ENCODE measurements around the gene POLR3F.
"Not testable (repeated sequence)": the region's sequence is repeated elsewhere in the genome, so short reads cannot be mapped to it uniquely, and the experiment has no call there.

Gene POLR3F

DNA sequence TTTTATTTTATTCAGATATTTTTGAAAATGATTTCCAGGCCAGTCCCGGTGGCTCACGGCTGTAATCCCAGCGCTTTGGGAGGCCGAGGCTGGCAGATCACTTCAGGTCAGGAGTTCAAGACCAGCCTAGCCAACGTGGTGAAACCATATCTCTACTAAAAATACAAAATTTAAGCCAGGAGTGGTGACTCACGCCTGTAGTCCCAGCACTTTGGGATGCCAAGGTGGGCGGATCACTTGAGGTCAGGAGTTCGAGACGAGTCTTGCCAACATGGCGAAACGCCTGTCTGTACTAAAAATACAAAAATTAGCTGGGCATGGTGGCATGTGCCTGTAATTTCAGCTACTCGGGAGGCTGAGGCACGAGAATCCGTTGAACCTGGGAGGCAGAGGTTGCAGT lies 59.6 kb downstream of the POLR3F start:
- not testable (repeated sequence) for H3K4me3 ChIP-seq (ENCODE audit: low read length in 2 of 2); H3K9ac ChIP-seq (ENCODE audit: low read length in 2 of 2); H3K4me1 ChIP-seq (ENCODE audit: control insufficient read depth, insufficient read depth, low read length); H3K27ac ChIP-seq (ENCODE audit: low read length); H3K27me3 ChIP-seq (ENCODE audit: control insufficient read depth in 1 of 2, insufficient read depth in 2 of 2, low read length in 2 of 2); H3K9me3 ChIP-seq (ENCODE audit: control insufficient read depth in 2 of 2, low read length in 2 of 2)
- peaks cover 53 to 54% of the 10 kb centered on the region in 2 donors for H3K36me3 ChIP-seq (ENCODE audit: control insufficient read depth in 2 of 2, insufficient read depth in 2 of 2, low read length in 2 of 2)

DNA sequence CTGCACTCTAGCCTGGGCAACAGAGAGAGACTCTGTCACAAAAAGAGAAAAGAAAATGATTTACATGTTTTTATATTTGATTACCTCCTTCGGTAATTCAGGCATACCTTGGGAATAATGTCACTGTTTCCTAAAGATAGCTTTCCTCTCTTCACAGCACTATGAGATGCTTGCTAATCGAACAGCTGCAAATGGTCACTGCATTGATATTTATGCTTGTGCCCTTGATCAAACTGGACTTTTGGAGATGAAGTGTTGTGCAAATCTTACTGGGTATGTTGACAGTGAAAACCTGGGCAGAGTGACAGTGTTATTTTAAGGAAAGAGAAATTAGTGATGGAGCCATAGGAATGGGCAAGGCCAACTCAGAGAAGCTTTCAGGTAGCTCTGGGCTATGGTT lies 60.1 kb downstream of the POLR3F start:
- Histone ChIP-seq H3K27ac (ENCODE audit: low read length) (no peak overlapping the region), H3K27me3 (ENCODE audit: control insufficient read depth in 1 of 2, insufficient read depth in 2 of 2, low read length in 2 of 2) (no peaks in the 10 kb centered on the region), H3K4me3 (ENCODE audit: low read length in 2 of 2) (no peak overlapping the region), H3K4me1 (ENCODE audit: control insufficient read depth, insufficient read depth, low read length) (no peaks in the 10 kb centered on the region), H3K9ac (ENCODE audit: low read length in 2 of 2) (no peak overlapping the region), H3K9me3 (ENCODE audit: control insufficient read depth in 2 of 2, low read length in 2 of 2) (no peaks in the 10 kb centered on the region), H3K36me3 (ENCODE audit: control insufficient read depth in 2 of 2, insufficient read depth in 2 of 2, low read length in 2 of 2) (peaks cover 55 to 56% of the 10 kb centered on the region in 2 donors)

DNA sequence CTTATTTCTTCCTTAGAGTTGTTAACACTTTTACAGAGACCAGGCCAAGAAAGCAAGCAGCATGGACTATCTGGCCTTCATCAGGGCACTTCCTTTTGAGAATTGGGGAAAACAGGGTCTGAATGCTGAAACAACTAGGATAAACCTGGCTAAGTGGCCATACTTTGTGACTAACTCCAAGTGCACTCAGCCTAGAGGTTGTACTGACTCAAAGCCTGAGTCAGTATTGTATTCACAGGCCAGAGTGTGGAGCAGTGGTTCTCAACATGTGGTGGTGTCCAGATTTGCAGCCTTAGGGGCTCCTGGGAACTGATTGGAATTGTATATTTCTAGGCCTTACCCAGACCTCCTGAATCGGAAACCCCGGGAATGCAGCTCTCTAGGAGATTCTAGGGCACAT lies 60.6 kb downstream of the POLR3F start:
- no peaks in the 10 kb centered on the region for H3K4me1 ChIP-seq (ENCODE audit: control insufficient read depth, insufficient read depth, low read length)
- H3K27me3 ChIP-seq (ENCODE audit: control insufficient read depth in 1 of 2, insufficient read depth in 2 of 2, low read length in 2 of 2) = no peaks in the 10 kb centered on the region
- H3K36me3 ChIP-seq (ENCODE audit: control insufficient read depth in 2 of 2, insufficient read depth in 2 of 2, low read length in 2 of 2) = peaks cover 60 to 61% of the 10 kb centered on the region in 2 donors
- no peaks in the 10 kb centered on the region for H3K9me3 ChIP-seq (ENCODE audit: control insufficient read depth in 2 of 2, low read length in 2 of 2)
- no peak overlapping the region for H3K27ac ChIP-seq (ENCODE audit: low read length)
- H3K4me3 ChIP-seq (ENCODE audit: low read length in 2 of 2) = no peak overlapping the region
- no peak overlapping the region for H3K9ac ChIP-seq (ENCODE audit: low read length in 2 of 2)

DNA sequence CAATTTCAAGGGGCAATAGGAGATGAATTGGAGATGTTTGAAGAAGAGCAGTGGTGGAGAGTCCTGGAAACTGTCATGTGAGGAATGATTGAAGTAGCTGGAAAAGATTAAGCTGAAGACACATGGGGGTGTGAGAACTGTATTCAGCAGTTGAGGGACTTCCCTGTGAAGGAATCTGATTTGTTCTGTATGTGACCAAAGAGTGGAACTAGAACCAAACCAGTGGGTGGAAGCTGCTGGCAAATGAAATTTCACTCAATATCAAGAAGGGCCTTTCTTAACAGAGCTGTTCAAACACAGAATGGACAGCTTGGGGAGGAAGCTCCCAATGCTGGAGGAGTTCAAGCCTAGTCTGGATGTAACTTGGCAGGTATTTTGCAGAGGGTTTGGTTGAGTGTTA lies 61.9 kb downstream of the POLR3F start:
- peaks cover 68 to 70% of the 10 kb centered on the region in 2 donors for H3K36me3 ChIP-seq (ENCODE audit: control insufficient read depth in 2 of 2, insufficient read depth in 2 of 2, low read length in 2 of 2)
- no peak overlapping the region for H3K27ac ChIP-seq (ENCODE audit: low read length)

DNA sequence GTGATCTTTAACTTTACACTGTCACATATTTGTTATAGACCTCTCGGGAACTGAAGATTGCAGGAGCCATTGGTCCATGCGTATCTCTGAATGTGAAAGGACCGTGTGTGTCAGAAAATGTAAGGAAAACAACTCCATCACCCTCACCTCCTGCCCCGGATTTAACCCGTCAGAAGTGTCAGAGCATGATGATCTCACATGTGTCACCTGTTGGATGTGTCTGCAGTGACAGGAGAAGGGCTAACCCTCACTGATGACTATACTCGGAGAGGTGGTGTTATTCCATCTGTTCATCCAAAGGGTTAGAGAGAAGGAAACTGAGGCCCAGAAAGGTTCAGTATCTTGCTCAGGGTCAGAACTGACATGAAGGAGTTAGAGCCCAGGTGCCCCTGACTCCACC lies 65.4 kb downstream of the POLR3F start:
- H3K36me3 ChIP-seq (ENCODE audit: control insufficient read depth in 2 of 2, insufficient read depth in 2 of 2, low read length in 2 of 2) = peaks cover 52 to 55% of the 10 kb centered on the region in 2 donors
- H3K27ac ChIP-seq (ENCODE audit: low read length) = no peak overlapping the region
- no peaks in the 10 kb centered on the region for H3K9me3 ChIP-seq (ENCODE audit: control insufficient read depth in 2 of 2, low read length in 2 of 2)
- H3K9ac ChIP-seq (ENCODE audit: low read length in 2 of 2) = no peak overlapping the region
- no peaks in the 10 kb centered on the region for H3K4me1 ChIP-seq (ENCODE audit: control insufficient read depth, insufficient read depth, low read length)
- H3K4me3 ChIP-seq (ENCODE audit: low read length in 2 of 2) = no peak overlapping the region
- H3K27me3 ChIP-seq (ENCODE audit: control insufficient read depth in 1 of 2, insufficient read depth in 2 of 2, low read length in 2 of 2) = no peaks in the 10 kb centered on the region

More for the DNA sequence above, 61.9 kb downstream of the POLR3F start:
- Histone ChIP-seq H3K9ac (ENCODE audit: low read length in 2 of 2) (no peak overlapping the region), H3K9me3 (ENCODE audit: control insufficient read depth in 2 of 2, low read length in 2 of 2) (no peaks in the 10 kb centered on the region), H3K4me3 (ENCODE audit: low read length in 2 of 2) (no peak overlapping the region), H3K27me3 (ENCODE audit: control insufficient read depth in 1 of 2, insufficient read depth in 2 of 2, low read length in 2 of 2) (no peaks in the 10 kb centered on the region), H3K4me1 (ENCODE audit: control insufficient read depth, insufficient read depth, low read length) (no peaks in the 10 kb centered on the region)

DNA sequence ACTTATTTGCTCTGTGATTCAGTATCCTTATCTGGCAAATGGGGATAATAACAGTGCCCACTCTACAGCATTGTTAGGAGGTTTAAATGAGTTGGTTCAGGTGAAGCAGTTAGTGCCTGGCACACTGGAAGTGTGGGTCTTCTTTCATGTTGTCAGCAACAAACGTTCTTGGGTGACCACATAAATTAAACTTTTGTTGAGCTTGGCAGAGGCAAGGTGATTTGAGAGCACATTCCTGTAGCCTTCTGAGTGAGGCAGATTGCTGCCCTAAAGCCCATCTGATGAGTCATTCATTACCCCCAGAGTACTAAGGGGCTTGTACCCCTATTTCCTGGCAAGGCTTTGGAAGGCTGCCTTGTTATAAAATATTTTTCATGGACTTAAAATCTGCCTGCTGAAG lies 66.3 kb downstream of the POLR3F start:
- H3K4me3 ChIP-seq (ENCODE audit: low read length in 2 of 2) = no peak overlapping the region
- H3K27ac ChIP-seq (ENCODE audit: low read length) = no peak overlapping the region
- no peaks in the 10 kb centered on the region for H3K9me3 ChIP-seq (ENCODE audit: control insufficient read depth in 2 of 2, low read length in 2 of 2)
- H3K4me1 ChIP-seq (ENCODE audit: control insufficient read depth, insufficient read depth, low read length) = no peaks in the 10 kb centered on the region
- no peaks in the 10 kb centered on the region for H3K27me3 ChIP-seq (ENCODE audit: control insufficient read depth in 1 of 2, insufficient read depth in 2 of 2, low read length in 2 of 2)
- peaks cover 46 to 47% of the 10 kb centered on the region in 2 donors for H3K36me3 ChIP-seq (ENCODE audit: control insufficient read depth in 2 of 2, insufficient read depth in 2 of 2, low read length in 2 of 2)
- no peak overlapping the region for H3K9ac ChIP-seq (ENCODE audit: low read length in 2 of 2)

GRCh38 chr20:18533978-18534644 lies 66.9 kb downstream of the POLR3F start:
- Histone ChIP-seq H3K36me3 (ENCODE audit: control insufficient read depth in 2 of 2, insufficient read depth in 2 of 2, low read length in 2 of 2) (peaks cover 40 to 43% of the 10 kb centered on the region in 2 donors), H3K27me3 (ENCODE audit: control insufficient read depth in 1 of 2, insufficient read depth in 2 of 2, low read length in 2 of 2) (no peaks in the 10 kb centered on the region), H3K4me3 (ENCODE audit: low read length in 2 of 2) (no peak overlapping the region), H3K9me3 (ENCODE audit: control insufficient read depth in 2 of 2, low read length in 2 of 2) (no peaks in the 10 kb centered on the region), H3K9ac (ENCODE audit: low read length in 2 of 2) (no peak overlapping the region), H3K27ac (ENCODE audit: low read length) (no peak overlapping the region), H3K4me1 (ENCODE audit: control insufficient read depth, insufficient read depth, low read length) (no peaks in the 10 kb centered on the region)
